ENCODE data around the gene CAMK2B.

Gene CAMK2B

DNA sequence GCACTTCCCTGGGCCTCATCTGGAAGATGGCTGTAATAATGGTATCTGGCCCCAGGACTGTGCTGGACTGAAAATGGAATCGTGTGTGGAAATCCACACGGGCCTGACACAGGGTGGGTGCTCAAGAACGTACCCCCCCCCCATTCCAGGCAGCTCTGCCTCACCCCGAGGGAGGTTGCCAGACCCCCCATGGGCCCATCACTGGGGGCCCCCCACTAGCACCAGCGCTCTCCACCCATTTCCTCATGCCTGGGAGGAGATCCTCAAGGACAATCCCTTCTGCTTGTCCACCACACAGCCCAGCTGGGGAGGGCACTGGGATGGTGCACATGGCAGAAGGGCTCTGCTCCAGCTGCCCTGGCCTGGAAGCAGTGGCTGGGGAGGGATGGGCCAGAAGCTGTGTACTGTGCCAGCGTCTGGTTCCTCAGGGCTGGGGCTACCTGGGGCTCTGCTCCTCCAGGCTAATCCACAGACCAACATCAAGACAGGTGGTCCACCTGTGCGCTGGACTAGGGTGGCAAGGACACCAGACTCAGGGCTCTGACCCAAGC, 55.4 kb downstream of the CAMK2B start:
- TF ChIP-seq, protein P1, sequence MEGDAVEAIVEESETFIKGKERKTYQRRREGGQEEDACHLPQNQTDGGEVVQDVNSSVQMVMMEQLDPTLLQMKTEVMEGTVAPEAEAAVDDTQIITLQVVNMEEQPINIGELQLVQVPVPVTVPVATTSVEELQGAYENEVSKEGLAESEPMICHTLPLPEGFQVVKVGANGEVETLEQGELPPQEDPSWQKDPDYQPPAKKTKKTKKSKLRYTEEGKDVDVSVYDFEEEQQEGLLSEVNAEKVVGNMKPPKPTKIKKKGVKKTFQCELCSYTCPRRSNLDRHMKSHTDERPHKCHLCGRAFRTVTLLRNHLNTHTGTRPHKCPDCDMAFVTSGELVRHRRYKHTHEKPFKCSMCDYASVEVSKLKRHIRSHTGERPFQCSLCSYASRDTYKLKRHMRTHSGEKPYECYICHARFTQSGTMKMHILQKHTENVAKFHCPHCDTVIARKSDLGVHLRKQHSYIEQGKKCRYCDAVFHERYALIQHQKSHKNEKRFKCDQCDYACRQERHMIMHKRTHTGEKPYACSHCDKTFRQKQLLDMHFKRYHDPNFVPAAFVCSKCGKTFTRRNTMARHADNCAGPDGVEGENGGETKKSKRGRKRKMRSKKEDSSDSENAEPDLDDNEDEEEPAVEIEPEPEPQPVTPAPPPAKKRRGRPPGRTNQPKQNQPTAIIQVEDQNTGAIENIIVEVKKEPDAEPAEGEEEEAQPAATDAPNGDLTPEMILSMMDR (conservative IDR thresholded peaks at IDR 0.05): no peak
- no peak for TF ChIP-seq ZFX (IDR thresholded peaks at IDR 0.05)
- no peak overlapping the region for H3K27ac ChIP-seq

DNA sequence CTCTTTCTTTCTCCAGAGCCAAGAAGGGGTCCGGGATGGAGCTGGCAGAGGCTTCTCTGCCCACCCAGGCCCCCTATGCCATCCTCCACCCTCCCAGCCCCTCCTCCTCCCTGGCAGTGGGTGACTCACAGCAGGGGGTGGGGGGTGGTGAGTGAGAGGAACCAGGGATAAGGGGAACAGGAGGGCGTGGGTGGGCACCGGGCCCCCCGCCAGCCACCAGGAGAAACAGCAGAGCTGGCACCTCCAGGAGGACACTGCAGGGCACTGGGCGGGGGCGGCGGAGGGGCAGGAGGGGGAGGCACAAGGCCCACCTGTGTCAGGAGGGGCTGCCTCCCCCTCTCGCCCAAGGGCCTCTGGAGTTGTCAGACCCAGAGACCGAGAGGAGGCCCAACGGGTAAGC, 56.0 kb downstream of the CAMK2B start:
- H3K27ac ChIP-seq: no peak overlapping the region
- TF ChIP-seq, protein P1 (conservative IDR thresholded peaks at IDR 0.05): no peak
- TF ChIP-seq ZFX (IDR thresholded peaks at IDR 0.05): no peak

DNA sequence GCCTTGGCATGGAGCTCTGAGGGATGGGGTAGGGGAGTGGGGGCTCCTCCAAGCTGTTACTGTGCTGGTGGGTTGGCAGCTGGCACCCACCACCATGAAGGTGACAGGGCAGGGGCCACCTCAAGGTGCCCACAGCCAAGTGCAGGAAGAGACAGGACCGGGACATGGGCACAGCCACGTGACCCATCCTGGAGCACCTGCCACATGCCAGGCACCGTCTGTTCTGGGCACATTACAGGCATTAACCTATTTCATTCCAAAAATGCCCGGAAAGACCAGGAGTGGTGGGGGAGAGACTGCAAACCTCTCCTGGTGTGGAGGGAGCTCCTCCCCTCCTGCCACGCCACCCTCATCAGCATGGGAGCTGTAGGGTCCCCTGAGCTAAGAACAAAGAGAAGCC, 56.7 kb downstream of the CAMK2B start:
- H3K27ac ChIP-seq: no peak overlapping the region
- TF ChIP-seq, protein P1 (conservative IDR thresholded peaks at IDR 0.05): no peak
- no peak for TF ChIP-seq ZFX (IDR thresholded peaks at IDR 0.05)

DNA sequence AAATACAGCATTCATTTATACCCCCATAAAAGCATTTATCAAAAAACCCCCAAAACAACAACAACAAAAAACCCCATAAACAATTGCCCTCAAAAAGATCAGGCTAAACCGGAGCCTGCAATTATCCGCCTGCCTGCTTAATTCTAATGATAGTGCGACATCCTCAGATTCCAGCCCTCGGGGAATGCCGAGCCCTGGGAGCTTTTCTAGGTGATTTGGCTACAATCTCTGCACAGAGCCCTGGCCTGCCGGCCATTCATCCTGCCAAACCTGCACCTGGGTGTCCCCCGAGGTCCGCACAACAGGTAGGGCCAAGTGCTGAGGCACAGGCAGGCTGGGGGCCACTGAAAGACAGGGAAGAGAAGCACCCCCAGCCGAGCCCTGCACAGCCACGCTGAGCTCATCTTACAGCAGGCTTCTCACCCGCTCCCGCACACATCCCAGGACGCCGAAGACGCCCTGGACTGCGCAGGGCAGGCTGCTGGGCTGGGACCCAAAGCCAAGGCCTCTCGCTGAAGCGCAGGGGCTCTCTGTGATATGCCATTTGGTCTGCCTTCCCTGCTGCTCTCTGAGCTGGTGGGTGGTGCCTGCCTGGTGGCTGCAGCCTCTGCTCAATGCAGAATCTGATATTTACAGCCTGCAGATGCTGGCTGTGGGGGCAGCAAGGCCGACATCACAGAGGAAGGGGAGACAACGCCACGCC, 57.5 kb downstream of the CAMK2B start:
- H3K27ac ChIP-seq: no peak overlapping the region

DNA sequence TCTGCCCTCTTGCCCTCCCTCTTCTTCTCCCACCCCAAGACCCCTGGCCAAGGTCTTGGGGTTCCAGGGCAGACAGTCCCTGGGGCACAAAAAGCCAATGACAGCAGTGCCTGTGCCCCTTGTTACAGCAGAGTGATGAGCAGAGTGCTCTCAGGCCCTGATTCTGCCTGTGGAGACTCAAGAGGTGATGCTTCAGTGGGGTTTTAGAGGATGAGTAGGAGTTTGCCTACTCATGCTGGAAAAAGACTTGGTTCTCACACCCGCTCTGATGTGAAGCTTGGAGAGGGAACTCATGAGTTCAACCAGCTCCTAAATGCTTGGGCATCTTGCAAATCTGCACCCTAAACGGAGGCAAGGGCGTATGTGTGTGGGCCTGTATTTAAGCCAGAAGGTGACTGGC, 58.2 kb downstream of the CAMK2B start:
- H3K27ac ChIP-seq: no peak overlapping the region
- TF ChIP-seq ZFX (IDR thresholded peaks at IDR 0.05): no peak
- TF ChIP-seq, protein P1 (conservative IDR thresholded peaks at IDR 0.05): no peak

More for the DNA sequence above, 57.5 kb downstream of the CAMK2B start:
- TF ChIP-seq, protein P1 (conservative IDR thresholded peaks at IDR 0.05): no peak
- TF ChIP-seq ZFX (IDR thresholded peaks at IDR 0.05): no peak

DNA sequence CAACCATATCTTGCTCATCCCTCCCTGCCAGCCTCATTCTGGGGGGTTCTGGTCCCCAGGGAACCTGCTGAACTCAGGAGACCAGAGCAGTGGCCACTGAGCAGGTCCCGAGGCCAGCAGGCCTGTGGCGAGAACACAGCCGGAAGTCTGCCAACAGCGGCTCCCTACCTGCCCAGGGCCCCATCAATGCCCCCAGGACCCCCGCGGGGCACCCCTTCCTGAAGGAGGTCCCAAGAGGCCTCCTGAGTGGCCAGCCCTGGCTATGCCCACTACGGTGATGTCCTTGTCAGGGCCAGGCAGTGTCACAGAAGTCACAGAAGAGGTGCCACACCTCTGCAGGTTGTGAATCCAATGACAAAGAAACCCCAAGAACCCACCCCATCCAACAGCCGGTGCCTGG, 58.9 kb downstream of the CAMK2B start:
- no peak overlapping the region for H3K27ac ChIP-seq
- TF ChIP-seq ZFX (IDR thresholded peaks at IDR 0.05): no peak
- TF ChIP-seq, protein P1 (conservative IDR thresholded peaks at IDR 0.05): no peak

DNA sequence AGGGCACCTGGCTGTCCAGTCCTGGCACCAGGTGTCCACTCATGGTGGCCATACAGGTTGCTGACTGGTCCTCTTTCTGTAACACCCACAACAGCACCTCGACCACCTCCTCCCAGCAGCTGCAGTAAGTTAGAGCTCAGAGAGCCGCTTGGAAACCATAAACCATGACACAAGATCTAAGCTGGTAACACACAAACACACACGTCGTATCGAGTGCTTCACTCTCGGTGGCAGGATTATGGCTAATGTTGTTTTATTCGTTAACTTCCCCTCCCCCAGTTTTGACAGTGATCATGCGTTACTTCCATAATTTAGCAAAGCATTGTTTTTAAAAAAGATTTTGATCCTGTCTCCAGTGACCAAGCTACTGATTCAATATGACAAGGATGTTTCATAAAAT, 59.7 kb downstream of the CAMK2B start:
- H3K27ac ChIP-seq: no peak overlapping the region
- TF ChIP-seq, protein P1 (conservative IDR thresholded peaks at IDR 0.05): no peak
- TF ChIP-seq ZFX (IDR thresholded peaks at IDR 0.05): no peak
